OCI-LY3 (cell line): ENCODE measurements around the gene ITPKC.
"Not testable (repeated sequence)": the region's sequence is repeated elsewhere in the genome, so short reads cannot be mapped to it uniquely, and the experiment has no call there.

Experiments
- H2AFZ ChIP-seq: fragments of 200-600, 300-600 bp; shearing (Covaris generic); 2 replicates; pipeline ENCODE4 v1.6.0; 2014; ENCODE audit warnings: antibody characterized with exemption, low read depth, low read length
- H3K27ac ChIP-seq: fragments of 200-600, 300-600 bp; sonication (generic); 2 replicates; pipeline ENCODE4 v1.5.1; 2014; ENCODE audit warnings: mild to moderate bottlenecking, low read length, moderate library complexity, mixed read lengths
- H3K27me3 ChIP-seq: fragments of 200-600, 300-600 bp; sonication (generic); 2 replicates; pipeline ENCODE4 v1.6.1; 2014; ENCODE audit warnings: low read depth, low read length, mixed read lengths
- H3K36me3 ChIP-seq: fragments of 200-600, 300-600 bp; sonication (generic); replicated peaks from 2 replicates; pipeline ENCODE3; 2014; ENCODE audit warnings: low read depth, low read length, mixed read lengths
- H3K4me1 ChIP-seq: fragments of 300-600, 200-600 bp; sonication (generic); 2 replicates; pipeline ENCODE4 v1.6.1; 2014; ENCODE audit warnings: low read length, mixed read lengths
- H3K4me2 ChIP-seq: fragments of 200-600, 300-600 bp; sonication (generic); 2 replicates; pipeline ENCODE4 v1.6.1; 2014; ENCODE audit warnings: low read length, mixed read lengths
- H3K4me3 ChIP-seq: fragments of 300-600, 200-600 bp; sonication (generic); 2 replicates; pipeline ENCODE4 v1.5.1; 2014; ENCODE audit warnings: antibody characterized with exemption, mild to moderate bottlenecking, low read length, moderate library complexity
- H3K79me2 ChIP-seq: fragments of 300-600, 200-600 bp; shearing (Covaris generic); 2 replicates; pipeline ENCODE4 v1.6.1; 2014; ENCODE audit warnings: mild to moderate bottlenecking, low read length, mixed read lengths
- H3K9ac ChIP-seq: fragments of 300-600, 200-600 bp; shearing (Covaris generic); 2 replicates; pipeline ENCODE4 v1.6.0; 2014; ENCODE audit warnings: mild to moderate bottlenecking, low read length, moderate library complexity
- H3K9me3 ChIP-seq: fragments of 200-600, 300-600 bp; shearing (Covaris generic); 2 replicates; pipeline ENCODE4 v1.6.1; 2014; ENCODE audit warnings: low read length, mixed read lengths; ENCODE audit not compliant: insufficient read depth
- H4K20me1 ChIP-seq: fragments of 200-600, 300-600 bp; sonication (generic); 2 replicates; pipeline ENCODE4 v1.6.1; 2016; ENCODE audit warnings: low read length, mixed read lengths; ENCODE audit not compliant: insufficient read depth
- CTCF ChIP-seq: fragments of 200-600, 300-600 bp; sonication (generic); IDR thresholded peaks from 2 replicates; pipeline ENCODE4 v1.5.1; 2014; ENCODE audit warnings: antibody characterized with exemption, low read length, low read depth
- EZH2phosphoT487 ChIP-seq: fragments of 200-600 bp; shearing (Covaris generic); IDR thresholded peaks from 2 replicates; pipeline ENCODE4 v1.6.1; 2018; ENCODE audit warnings: antibody characterized with exemption, mixed run types, low read depth

ITPKC gene

GRCh38 chr19:40762754-40763470, 46.0 kb downstream of the ITPKC start:
- H3K4me1 ChIP-seq: 0 out of 2 replicates have a peak, but pooled peaks cover 4% of the 10 kb centered on the region
- H3K27me3 ChIP-seq: no peaks in the 10 kb centered on the region
- TF ChIP-seq CTCF (no peak), EZH2phosphoT487 (no peak)
- no peak overlapping the region for H3K27ac ChIP-seq
- no peak overlapping the region for H3K4me3 ChIP-seq
- no peak overlapping the region for H3K4me2 ChIP-seq
- H2AFZ ChIP-seq: no peak overlapping the region
- H3K36me3 ChIP-seq: peaks cover 76% of the 10 kb centered on the region
- peaks cover 50% of the 10 kb centered on the region for H3K79me2 ChIP-seq
- H3K9me3 ChIP-seq: no peaks in the 10 kb centered on the region
- no peak overlapping the region for H3K9ac ChIP-seq
- H4K20me1 ChIP-seq: peaks cover 58% of the 10 kb centered on the region

- peaks cover 44% of the 10 kb centered on the region for H3K79me2 ChIP-seq
- no peak overlapping the region for H3K9ac ChIP-seq
- no peak overlapping the region for H3K4me3 ChIP-seq
- peaks cover 53% of the 10 kb centered on the region for H4K20me1 ChIP-seq
- H3K9me3 ChIP-seq: no peaks in the 10 kb centered on the region
- no peaks in the 10 kb centered on the region for H3K27me3 ChIP-seq
- H2AFZ ChIP-seq: no peak overlapping the region
- H3K4me2 ChIP-seq: no peak overlapping the region
- TF ChIP-seq CTCF (no peak), EZH2phosphoT487 (no peak)
- 0 out of 2 replicates have a peak, but pooled peaks cover 4% of the 10 kb centered on the region for H3K4me1 ChIP-seq
- peaks cover 70% of the 10 kb centered on the region for H3K36me3 ChIP-seq
- H3K27ac ChIP-seq: no peak overlapping the region
Measured at GRCh38 chr19:40763526-40763925, 46.6 kb downstream of the ITPKC start.

GRCh38 chr19:40763963-40764362, 47.1 kb downstream of the ITPKC start:
- Histone ChIP-seq H3K9ac (no peak overlapping the region), H3K27me3 (no peaks in the 10 kb centered on the region), H3K4me2 (no peak overlapping the region), H3K27ac (no peak overlapping the region), H3K4me3 (no peak overlapping the region), H3K36me3 (peaks cover 73% of the 10 kb centered on the region), H2AFZ (no peak overlapping the region), H3K9me3 (no peaks in the 10 kb centered on the region), H3K79me2 (peaks cover 43% of the 10 kb centered on the region), H3K4me1 (0 out of 2 replicates have a peak, but pooled peaks cover 4% of the 10 kb centered on the region), H4K20me1 (peaks cover 52% of the 10 kb centered on the region)
- TF ChIP-seq CTCF (no peak), EZH2phosphoT487 (no peak)

- not testable (repeated sequence) for H3K9ac ChIP-seq, H2AFZ ChIP-seq, H3K27me3 ChIP-seq, H3K27ac ChIP-seq, H3K4me3 ChIP-seq, H3K9me3 ChIP-seq, H3K4me2 ChIP-seq, H3K4me1 ChIP-seq
- Histone ChIP-seq H3K79me2 (peaks cover 23% of the 10 kb centered on the region; the same call in 1 of the 2 replicates), H4K20me1 (peaks cover 38% of the 10 kb centered on the region), H3K36me3 (peaks cover 58% of the 10 kb centered on the region)
Measured at GRCh38 chr19:40766385-40766784, 49.5 kb downstream of the ITPKC start.
